Liver (tissue), 9 donors: ENCODE data around the gene LHX3. TPM values are rescaled to one million over a fixed set of nuclear protein-coding genes. Genes with fewer than 3 reads are reported as not detected.

Source experiments
- DNase-seq: peaks from one replicate; pipeline ENCODE4 v3.0.0-alpha.2; 2017; ENCODE audit warnings: low spot score
- H3K27ac ChIP-seq, 2 donors: one replicate each; pipeline ENCODE4 v1.7.0; 2013; ENCODE audit warnings: inconsistent platforms in 2 of 2, low read length in 2 of 2, control low read depth in 1 of 2, low read depth in 1 of 2, mild to moderate bottlenecking in 1 of 2
- H3K27me3 ChIP-seq, 4 donors: one replicate each; pipeline versions ENCODE4 v1.6.1 to v1.7.0; 2013; ENCODE audit warnings: low read length in 3 of 4, inconsistent platforms in 1 of 4, mild to moderate bottlenecking in 1 of 4, moderate library complexity in 1 of 4; ENCODE audit not compliant: control insufficient read depth in 4 of 4, insufficient read depth in 4 of 4
- H3K36me3 ChIP-seq, 4 donors: one replicate each; pipeline versions ENCODE4 v1.6.1 to v1.7.0; 2013; ENCODE audit warnings: low read length in 3 of 4, mild to moderate bottlenecking in 3 of 4, low read depth in 1 of 4, moderate library complexity in 1 of 4; ENCODE audit not compliant: control insufficient read depth in 4 of 4, insufficient read depth in 3 of 4
- H3K4me1 ChIP-seq, 4 donors: one replicate each; pipeline versions ENCODE4 v1.6.1 to v1.7.0; 2013; ENCODE audit warnings: low read length in 3 of 4, mild to moderate bottlenecking in 3 of 4, moderate library complexity in 1 of 4; ENCODE audit not compliant: control insufficient read depth in 4 of 4, insufficient read depth in 4 of 4
- H3K4me3 ChIP-seq, 3 donors: one replicate each; pipeline versions ENCODE4 v1.6.1 to v1.7.0; 2013; ENCODE audit warnings: low read length in 3 of 3, control low read depth in 1 of 3, low read depth in 1 of 3, mild to moderate bottlenecking in 1 of 3
- H3K9ac ChIP-seq, 2 donors: one replicate each; pipeline ENCODE4 v1.7.0; 2013; ENCODE audit warnings: low read length in 2 of 2, mild to moderate bottlenecking in 2 of 2, moderate library complexity in 2 of 2, control low read depth in 1 of 2, low read depth in 1 of 2
- H3K9me3 ChIP-seq, 4 donors: one replicate each; pipeline versions ENCODE4 v1.6.1 to v1.7.0; 2013; ENCODE audit warnings: low read length in 3 of 4; ENCODE audit not compliant: control insufficient read depth in 4 of 4
- CTCF ChIP-seq: fragments of 150-350 bp; IDR thresholded peaks from 2 replicates; pipeline ENCODE4 v1.5.1; 2017; ENCODE audit warnings: improper control_type of control experiment, low read depth, low read length; ENCODE audit not compliant: missing input control
- EGR1 ChIP-seq, 2 donors: IDR thresholded peaks; 2 replicates each; pipeline ENCODE4 v1.6.1; 2016 to 2018; ENCODE audit warnings: antibody characterized with exemption in 2 of 2, low read depth in 2 of 2
- FOXA1 ChIP-seq: IDR thresholded peaks from 2 replicates; pipeline ENCODE4 v1.6.1; 2016; ENCODE audit warnings: antibody characterized with exemption
- FOXA2 ChIP-seq: IDR thresholded peaks from 2 replicates; pipeline ENCODE4 v1.6.1; 2016; ENCODE audit warnings: antibody characterized with exemption
- GABPA ChIP-seq, 2 donors: IDR thresholded peaks in 1 of 2; conservative IDR thresholded peaks in 1 of 2; 2 replicates each; pipeline ENCODE4 v1.6.1; 2016; ENCODE audit warnings: antibody characterized with exemption in 2 of 2, mild to moderate bottlenecking in 1 of 2, moderate library complexity in 1 of 2
- HNF4A ChIP-seq, 2 donors: conservative IDR thresholded peaks; 2 replicates each; pipeline ENCODE4 v1.6.1; 2016; ENCODE audit warnings: antibody characterized with exemption in 2 of 2, mild to moderate bottlenecking in 2 of 2
- HNF4G ChIP-seq: IDR thresholded peaks from 2 replicates; pipeline ENCODE4 v1.6.1; 2016; ENCODE audit warnings: antibody characterized with exemption
- MAX ChIP-seq: IDR thresholded peaks from 2 replicates; pipeline ENCODE4 v1.6.1; 2016; ENCODE audit warnings: antibody characterized with exemption
- NR2F2 ChIP-seq: IDR thresholded peaks from 2 replicates; pipeline ENCODE4 v1.6.1; 2016; ENCODE audit warnings: antibody characterized with exemption
- RXRA ChIP-seq, 2 donors: IDR thresholded peaks; 2 replicates each; pipeline ENCODE4 v1.6.1; 2017 to 2018; ENCODE audit warnings: antibody characterized with exemption in 2 of 2, mild to moderate bottlenecking in 1 of 2
- SP1 ChIP-seq: IDR thresholded peaks from 2 replicates; pipeline ENCODE4 v1.6.1; 2018; ENCODE audit warnings: antibody characterized with exemption, mild to moderate bottlenecking
- TAF1 ChIP-seq: conservative IDR thresholded peaks from 2 replicates; pipeline ENCODE4 v1.6.1; 2016; ENCODE audit warnings: antibody characterized with exemption, mild to moderate bottlenecking
- ZBTB33 ChIP-seq: IDR thresholded peaks from 2 replicates; pipeline ENCODE4 v1.6.1; 2016; ENCODE audit warnings: antibody characterized with exemption
- WGBS: extraction: QIAGEN DNeasy Blood & Tissue Kit; methylation state at CpG from one replicate; pipeline ENCODE4 v1.1.7; 2013; 5-methylcytosine and 5-hydroxymethylcytosine counted together
- polyA plus RNA-seq, 2 donors: library from polyadenylated mRNA; stranded (reverse) in 1 of 2; unstranded in 1 of 2; fragments of 200-250 nt in 1 of 2; fragments of >200 nt in 1 of 2; fragmentation: Nextera tagmentation in 1 of 2; extraction: Ambion mirVana in 1 of 2; gene quantifications; one replicate each; pipeline versions ENCODE4 v1.2.1 to v1.2.3, GENCODE V29; 2013 to 2015
- total RNA-seq, 2 donors: library from RNA; depleted of rRNA; stranded (reverse); fragments of >200 nt; gene quantifications; one replicate each; pipeline ENCODE4 v1.2.3, GENCODE V29; 2014
- donor health status: healthy.
- donor health status: healthy.
- donor health status: healthy.
- donor health status: healthy.
- donor health status: healthy.

The LHX3 gene
- total and polyA plus RNA-seq, 4 donors = not detected

- Histone ChIP-seq H3K36me3 (no peaks in the 10 kb centered on the region), H3K4me1 (no peaks in the 10 kb centered on the region), H3K27me3 (peaks cover 0 to 2% (median 0%) of the 10 kb centered on the region in 4 donors), H3K9ac (no peak overlapping the region), H3K4me3 (no peak overlapping the region), H3K27ac (no peak overlapping the region), H3K9me3 (no peaks in the 10 kb centered on the region)
- DNase-seq = no peak
- 89% methylated on average over 14 of the region's 14 CpGs for WGBS
- TF ChIP-seq NR2F2 = no peak
- TF ChIP-seq TAF1 = no peak
- no peak for TF ChIP-seq ZBTB33
- no peak for TF ChIP-seq MAX
- TF ChIP-seq FOXA1 = no peak
- TF ChIP-seq CTCF = no peak
- TF ChIP-seq HNF4G = no peak
- TF ChIP-seq EGR1 (IDR thresholded peaks at IDR 0.05; ENCODE audit: low read depth in 2 of 2) = no peak
- TF ChIP-seq SP1 = no peak
- no peak for TF ChIP-seq HNF4A (conservative IDR thresholded peaks at IDR 0.05)
- TF ChIP-seq FOXA2 = no peak
- TF ChIP-seq GABPA (IDR thresholded peaks at IDR 0.05 in 1 of 2, conservative IDR thresholded peaks at IDR 0.05 in 1 of 2) = no peak
Measured at GRCh38 chr9:136173648-136174290, 31.2 kb downstream of the LHX3 start.

GRCh38 chr9:136172412-136173079, 32.4 kb downstream of the LHX3 start:
- Histone ChIP-seq H3K27me3 (peaks cover 0 to 2% (median 0%) of the 10 kb centered on the region in 4 donors), H3K36me3 (no peaks in the 10 kb centered on the region), H3K9me3 (no peaks in the 10 kb centered on the region), H3K4me1 (no peaks in the 10 kb centered on the region), H3K27ac (no peak overlapping the region), H3K9ac (no peak overlapping the region), H3K4me3 (no peak overlapping the region)
- no peak for DNase-seq
- no peak for TF ChIP-seq RXRA (IDR thresholded peaks at IDR 0.05)
- WGBS = 87% methylated on average over 16 of the region's 16 CpGs

- H3K9ac ChIP-seq = no peak overlapping the region
- WGBS = 79% methylated on average over 11 of the region's 11 CpGs
- peaks cover 0 to 2% (median 0%) of the 10 kb centered on the region in 4 donors for H3K27me3 ChIP-seq
- no peaks in the 10 kb centered on the region for H3K4me1 ChIP-seq
- TF ChIP-seq CTCF = no peak
- H3K36me3 ChIP-seq = no peaks in the 10 kb centered on the region
- H3K27ac ChIP-seq = no peak overlapping the region
- no peak for DNase-seq
- no peaks in the 10 kb centered on the region for H3K9me3 ChIP-seq
- no peak overlapping the region for H3K4me3 ChIP-seq
Measured at GRCh38 chr9:136171801-136172411, 33.0 kb downstream of the LHX3 start.
